Occipital lobe (tissue), 2 donors: ENCODE data around the gene GCNT4. TPM values are rescaled to one million over a fixed set of nuclear protein-coding genes. Genes with fewer than 3 reads are reported as not detected.

Experiments used
- DNase-seq: peaks from one replicate; lab custom pipeline; 2025; lab: John Stamatoyannopoulos, UW
- total RNA-seq: library from RNA; depleted of rRNA; stranded (reverse); fragments of >200 nt; gene quantifications from one replicate; pipeline ENCODE4 v1.2.3, GENCODE V29; 2014

The GCNT4 gene
- total RNA-seq, 1 donor from 2014 or later: 1.7 TPM

GRCh38 chr5:75051217-75051751, 1.1 kb downstream of the GCNT4 start:
- DNase-seq: no peak

DNA sequence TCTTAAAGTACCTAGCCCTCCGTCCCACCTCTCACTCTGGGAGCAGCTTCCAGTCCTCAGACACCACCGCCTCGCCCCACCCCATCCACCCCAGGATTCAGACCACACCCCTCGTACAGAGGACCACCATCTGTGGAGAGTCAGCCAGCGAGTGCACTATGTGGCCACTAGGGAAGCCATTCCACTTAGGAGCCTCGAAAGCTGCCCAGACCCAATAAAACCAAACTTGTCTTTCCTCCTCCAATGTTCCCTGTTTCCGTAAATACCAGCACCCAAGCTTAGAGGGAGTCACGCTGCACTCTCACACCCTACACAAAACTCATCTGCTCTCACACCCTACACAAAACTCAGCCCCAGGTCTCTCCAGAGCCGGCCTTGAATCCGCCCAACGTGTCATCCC, 1.9 kb downstream of the GCNT4 start:
- DNase-seq: no peak

DNA sequence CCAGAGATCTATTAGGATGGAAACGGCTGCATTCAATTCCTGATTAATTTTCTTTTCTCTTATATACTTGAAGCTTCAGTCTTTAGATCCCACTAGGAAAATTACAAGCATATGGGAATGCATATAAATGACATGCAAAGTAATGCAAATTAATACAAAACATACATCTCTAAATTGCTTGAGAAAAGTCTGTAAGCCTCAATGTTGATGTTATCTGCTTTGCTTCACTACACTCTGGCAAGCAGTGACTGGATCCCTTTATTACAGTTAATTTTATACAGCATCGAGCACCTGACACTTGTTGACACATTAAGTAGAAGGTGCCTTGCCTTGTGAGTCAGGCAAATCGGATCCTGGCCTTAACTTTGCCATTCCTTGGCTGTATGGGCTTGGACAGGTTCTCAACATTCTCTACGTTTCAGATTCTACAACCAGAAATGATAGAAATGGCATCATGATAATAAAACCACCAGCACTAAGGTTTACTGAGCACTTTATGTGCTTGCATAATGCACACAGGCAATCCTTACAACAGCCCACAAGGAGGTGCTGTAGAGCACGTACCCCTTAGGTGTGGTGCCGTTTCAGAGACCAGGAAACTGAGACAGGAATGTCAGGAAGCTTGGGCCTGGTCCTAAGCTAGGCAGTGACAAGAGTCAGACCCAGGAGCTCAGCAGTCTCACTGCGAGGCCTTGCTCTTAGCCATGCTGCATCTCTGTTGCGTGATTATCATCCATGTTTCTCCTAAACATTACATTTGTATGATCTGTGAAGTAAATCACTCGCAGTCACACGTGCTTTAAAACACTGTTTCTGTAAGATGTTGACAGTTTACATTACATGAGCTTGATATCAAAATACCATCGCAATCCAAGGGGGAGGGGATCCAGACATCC, 2.7 kb downstream of the GCNT4 start:
- DNase-seq: no peak

DNA sequence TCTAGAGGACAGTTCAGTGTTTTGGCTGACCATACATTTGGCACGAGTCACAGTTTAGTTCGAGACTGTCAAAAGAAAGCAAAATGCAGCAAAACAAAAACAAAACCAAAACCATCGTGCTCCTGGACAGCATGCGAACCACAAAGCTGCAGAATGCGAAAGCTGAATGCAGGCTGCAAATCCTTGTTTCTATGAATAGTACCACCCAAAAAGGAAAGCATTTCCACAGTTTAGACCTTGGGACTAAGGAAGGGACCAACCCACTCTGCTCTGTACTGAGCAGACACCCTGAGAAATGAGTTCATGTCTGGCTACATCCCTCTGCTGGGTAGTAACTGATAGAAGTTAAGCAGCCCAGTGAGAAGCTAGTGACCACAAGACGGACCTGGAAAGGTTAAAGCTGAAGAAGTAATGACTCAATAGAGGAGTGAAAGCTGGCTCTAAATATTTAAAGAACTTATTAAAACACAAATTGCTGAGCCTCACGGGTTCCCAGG, 3.9 kb downstream of the GCNT4 start:
- no peak for DNase-seq

DNA sequence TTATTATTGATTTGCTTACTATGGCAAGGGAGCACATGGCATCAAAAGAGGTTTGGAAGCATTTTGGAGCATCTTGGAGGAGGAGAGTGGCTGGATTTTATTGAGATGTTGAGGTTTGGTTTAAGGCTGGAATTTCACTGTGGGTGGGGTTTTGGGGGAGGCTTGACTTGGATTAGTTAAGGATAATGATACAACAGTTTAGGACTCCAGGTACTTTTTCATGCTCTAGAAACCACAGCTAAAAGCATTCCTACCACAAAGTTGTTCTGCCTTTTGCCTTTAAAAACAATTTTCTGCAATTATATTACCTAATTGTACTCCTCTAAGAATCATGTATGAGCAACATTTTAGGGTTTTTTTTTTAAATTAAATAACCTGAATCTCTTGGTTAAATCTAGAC, 5.0 kb downstream of the GCNT4 start:
- DNase-seq: no peak

DNA sequence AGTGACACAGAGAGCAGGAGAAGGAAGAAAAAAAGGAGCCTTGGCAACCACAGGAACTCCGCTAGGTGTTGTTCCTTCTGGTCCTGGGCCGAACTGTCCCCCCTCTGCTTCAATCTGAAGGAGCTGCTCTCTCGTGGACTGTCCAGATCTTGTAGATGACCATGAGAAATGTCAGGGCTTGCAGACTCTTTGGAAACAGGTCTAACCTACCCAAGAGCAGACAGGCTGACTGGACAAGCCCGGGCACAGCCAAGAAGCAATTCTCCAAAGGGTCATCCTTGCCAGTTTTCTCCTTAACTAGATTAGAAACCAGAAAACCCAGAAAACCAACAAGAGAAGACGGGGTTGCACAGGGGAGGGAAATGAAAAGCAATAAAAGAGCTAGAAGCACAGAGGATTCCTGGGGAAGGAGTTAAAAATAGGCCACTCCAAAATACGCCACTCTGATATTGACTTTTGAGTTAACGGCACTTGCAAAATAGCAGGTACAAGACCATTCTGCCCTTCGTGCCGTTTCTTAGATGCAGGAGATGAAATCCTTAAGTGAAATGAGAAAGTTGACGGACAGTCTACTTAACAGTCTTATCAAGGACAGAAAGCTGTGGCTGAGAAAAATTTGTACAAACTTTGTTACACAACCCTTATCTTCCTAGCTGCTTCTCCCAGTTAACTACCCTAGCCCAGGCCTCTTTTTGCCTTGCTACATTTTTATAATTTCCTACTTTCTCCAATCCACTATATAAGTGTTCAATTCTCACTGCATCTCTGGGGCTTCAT, 5.8 kb downstream of the GCNT4 start:
- DNase-seq: no peak

GRCh38 chr5:75045071-75045470, 7.3 kb downstream of the GCNT4 start:
- no peak for DNase-seq

DNA sequence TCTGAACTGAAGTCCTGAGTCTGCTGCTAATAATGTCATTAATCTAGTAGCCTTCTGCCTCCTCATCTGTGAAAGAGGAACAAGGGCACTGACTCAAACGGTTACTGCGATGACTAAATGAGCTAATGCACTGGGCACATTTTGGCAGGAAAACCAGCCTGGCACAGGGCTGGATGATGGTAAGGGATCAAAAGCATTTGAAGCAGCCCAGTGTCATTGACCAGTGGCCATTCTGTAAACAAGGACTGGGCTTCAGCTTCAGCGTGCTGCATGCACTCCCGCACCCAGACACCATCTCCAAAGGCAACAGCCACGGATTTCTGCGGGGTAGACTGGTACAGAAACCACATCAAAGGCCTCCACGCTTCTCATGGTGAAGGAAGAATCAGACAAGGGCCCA, 8.0 kb downstream of the GCNT4 start:
- peak; percentile 28 for DNase-seq

DNA sequence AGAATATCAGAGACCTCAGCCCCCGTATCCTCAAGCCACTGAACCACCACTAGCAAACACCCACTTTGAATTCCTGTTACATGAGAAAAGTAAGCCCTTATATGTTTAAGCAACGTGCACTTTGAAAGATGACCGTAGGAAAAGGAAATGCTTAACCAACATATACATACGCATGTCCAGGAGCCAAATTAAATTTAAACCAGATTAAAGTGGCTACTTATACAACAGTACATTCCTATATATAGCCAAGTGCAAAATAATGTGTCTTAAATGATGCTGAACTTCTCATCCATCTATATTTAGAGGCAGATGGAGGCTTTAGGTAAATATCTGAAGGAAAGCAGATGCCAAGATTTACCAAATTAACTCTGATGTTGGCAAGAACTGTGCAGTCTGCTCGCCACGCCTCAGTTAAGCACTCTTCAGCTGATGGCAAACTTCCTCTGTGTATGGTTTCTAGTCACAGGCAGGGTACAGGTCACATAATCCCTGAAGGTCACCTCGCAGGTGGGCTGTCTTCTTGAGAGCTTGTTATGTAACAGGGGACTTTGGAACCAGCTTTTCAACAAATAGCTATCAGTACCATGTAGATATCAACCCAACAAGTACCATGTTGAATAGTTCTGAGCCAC, 8.6 kb downstream of the GCNT4 start:
- DNase-seq: no peak

DNA sequence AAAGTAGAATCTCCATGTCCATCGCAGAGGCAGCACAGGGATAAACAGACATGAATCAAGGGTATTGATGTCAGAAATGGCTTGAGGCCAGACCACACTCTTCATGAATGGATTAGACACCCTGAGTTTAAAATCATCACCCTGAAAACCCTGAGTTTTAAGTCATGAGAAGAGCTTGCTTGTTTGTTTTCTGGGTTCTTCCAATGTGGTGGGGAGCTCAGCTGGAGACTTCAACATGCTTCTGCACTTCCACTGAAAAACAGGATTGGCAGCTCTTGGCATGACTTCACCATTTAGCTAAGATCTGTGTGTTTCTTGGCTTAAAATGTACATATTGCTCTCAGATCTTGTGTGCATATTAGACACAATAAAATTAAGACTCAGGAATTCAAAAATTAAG, 9.8 kb downstream of the GCNT4 start:
- no peak for DNase-seq

GRCh38 chr5:75040973-75041372, 11.4 kb downstream of the GCNT4 start:
- DNase-seq: no peak

DNA sequence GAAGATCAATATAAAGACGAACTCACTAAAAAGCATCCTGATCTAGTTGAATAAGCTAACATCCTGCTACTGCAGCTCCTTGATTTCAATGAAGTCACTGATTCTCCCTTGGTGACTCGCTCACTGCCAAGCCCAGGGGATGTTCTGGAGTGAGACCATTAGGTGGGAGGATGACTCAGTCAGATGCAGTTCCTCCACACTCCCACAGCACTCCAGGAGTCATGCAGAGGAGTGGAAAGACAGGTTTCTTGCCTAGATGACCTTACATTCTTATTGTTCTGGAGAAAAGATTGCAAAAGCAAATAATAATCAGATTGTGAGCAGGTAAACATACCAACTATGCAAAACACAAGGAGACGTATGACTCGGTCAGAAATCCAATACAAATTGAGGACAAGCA, 15.3 kb downstream of the GCNT4 start:
- DNase-seq: peak; percentile 60

GRCh38 chr5:75034137-75034739, 18.1 kb downstream of the GCNT4 start:
- no peak for DNase-seq

DNA sequence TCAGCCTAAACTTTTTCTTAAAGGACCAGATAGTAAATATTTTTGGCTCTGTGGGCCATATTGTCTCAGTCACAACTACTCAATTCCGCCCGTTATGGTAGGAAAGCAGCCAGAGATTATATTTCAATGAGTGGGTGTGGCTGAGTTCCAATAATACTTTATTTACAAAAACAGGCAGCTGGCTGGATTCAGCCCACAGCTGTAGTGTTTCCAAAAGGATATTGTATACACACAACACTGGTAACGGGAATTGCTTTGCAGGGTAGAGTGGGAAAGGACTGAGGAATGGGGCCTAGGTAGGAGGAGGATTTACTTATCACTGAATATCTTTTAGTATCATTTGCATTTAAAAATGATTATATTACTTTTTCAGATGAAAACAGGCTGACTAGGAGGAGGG, 21.0 kb downstream of the GCNT4 start:
- DNase-seq: no peak

- no peak for DNase-seq
Measured at GRCh38 chr5:75028090-75028489, 24.3 kb downstream of the GCNT4 start.

DNA sequence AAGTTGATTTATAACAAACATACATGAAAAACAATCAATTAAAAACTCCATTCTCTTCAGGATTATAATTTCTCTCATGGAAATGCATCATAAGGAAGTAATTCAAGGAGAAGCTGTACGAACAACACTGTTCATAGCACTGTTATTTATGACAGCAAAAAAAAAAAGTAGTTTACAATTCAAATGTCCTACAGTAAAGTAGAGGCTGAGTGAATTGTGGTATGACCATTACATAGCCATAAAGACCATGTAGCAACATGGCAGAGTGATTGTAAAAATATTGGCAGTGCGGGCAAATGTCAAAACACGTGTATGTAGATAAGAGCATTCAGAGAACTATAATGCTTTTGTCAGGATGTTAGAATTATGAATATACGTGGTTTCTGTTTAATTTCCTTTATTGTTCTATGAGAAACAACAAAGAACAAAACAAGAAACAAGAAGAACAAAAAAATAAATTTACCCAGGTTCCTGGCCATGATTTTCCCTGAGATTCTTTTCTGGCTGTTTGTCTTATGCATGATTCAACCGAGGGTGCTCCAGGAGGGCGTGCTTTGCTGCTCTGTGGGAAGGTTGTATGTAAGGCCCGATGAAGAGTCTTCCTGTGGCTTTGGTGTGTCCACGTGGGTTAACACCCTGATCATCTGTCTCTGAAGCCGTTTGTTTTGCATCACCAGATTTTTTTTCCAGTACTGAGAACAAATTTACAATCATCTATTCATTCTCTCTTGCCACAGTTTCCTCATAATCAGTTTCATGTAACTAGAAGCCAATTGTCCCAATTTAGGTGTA, 28.8 kb downstream of the GCNT4 start:
- no peak for DNase-seq

GRCh38 chr5:75021800-75022199, 30.6 kb downstream of the GCNT4 start:
- no peak for DNase-seq

DNA sequence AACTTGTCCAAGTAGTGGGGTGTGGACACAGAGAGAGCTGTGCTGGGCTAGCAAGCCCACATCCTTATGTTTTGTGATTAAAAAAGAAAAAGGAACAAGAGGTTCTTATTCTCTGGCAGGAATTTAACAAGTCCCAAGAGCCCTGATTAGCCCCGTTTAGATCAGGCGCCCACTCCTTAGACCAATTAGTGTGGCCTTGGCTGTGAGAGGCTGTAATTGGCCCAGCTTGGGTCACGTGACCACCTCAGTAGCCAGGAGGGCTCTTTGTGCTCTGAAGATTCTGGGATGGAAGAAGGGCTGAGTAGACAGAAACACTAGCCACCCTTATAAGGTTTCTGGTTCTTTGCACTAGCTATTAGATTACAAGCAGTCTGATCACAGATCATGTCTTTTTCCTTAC, 31.1 kb downstream of the GCNT4 start:
- no peak for DNase-seq

DNA sequence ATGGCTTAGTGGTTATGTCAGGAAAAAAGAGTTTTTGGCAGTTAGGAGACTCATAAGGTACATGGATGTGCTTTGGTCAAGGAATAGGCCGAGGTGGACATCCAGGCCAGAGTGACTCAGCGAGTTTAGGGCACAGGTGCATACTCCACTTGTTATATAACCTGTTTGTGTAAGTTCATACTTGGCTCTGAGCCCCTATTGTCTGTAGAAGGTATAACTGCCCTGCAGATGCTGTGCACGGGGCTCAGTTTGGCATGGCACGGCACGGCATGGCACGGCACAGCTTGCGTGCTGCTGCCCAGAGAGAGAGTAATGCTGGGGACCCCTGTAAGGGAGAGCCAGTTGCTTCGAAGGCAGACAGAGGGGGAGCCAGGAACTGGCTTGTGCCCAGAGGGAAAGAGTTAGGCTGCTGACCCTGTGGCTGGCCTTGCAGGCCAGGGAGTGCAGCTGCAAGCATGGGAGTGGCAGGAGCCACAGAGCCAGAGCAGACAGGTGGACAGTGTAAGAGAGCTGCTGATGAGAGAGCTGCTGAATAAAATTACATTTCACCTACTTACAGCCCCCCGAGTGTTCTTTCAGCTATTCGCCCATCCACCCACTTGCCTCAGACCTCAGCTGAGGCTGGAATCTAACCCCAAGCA, 32.2 kb downstream of the GCNT4 start:
- no peak for DNase-seq
